ENCODE results near the gene POLQ.

- no peak for TF ChIP-seq CTCF (IDR thresholded peaks at IDR 0.05; ENCODE audit: extremely low read depth in 1 of 2, insufficient read depth in 1 of 2, low read depth in 1 of 2, low read length in 2 of 2)
- TF ChIP-seq POLR2AphosphoS5 (IDR thresholded peaks at IDR 0.05; ENCODE audit: insufficient read depth, low read depth, low read length) = no peak
- no peak for TF ChIP-seq EZH2 (IDR thresholded peaks at IDR 0.05; ENCODE audit: borderline replicate concordance, low read depth, low read length, severe bottlenecking)
These were observed 27.7 kb downstream of the POLQ start for GRCh38 chr3:121517953-121518655.

All from endothelial cell of umbilical vein (primary cell).